Sigmoid colon (tissue), 4 donors: ENCODE results near the gene SERTAD1.
"Not testable (repeated sequence)": the region's sequence is repeated elsewhere in the genome, so short reads cannot be mapped to it uniquely, and the experiment has no call there.

Experiments
- CTCF ChIP-seq, 4 experiments: fragments of 450-650 bp in 3 of 4; fragments of 200-600 bp in 1 of 4; IDR thresholded peaks; one replicate each; pipeline ENCODE4 v1.5.1; 2016 to 2019; ENCODE audit warnings: antibody characterized with exemption in 4 of 4, mild to moderate bottlenecking in 3 of 4, moderate library complexity in 2 of 4
- EP300 ChIP-seq, 4 donors: sonication (generic); formaldehyde crosslinking; IDR thresholded peaks; one replicate each; pipeline ENCODE4 v1.6.1; 2017; ENCODE audit warnings: antibody characterized with exemption in 4 of 4

GRCh38 chr19:40430242-40430641, 4.5 kb upstream of the SERTAD1 start:
- not testable (repeated sequence) for TF ChIP-seq CTCF, EP300 (IDR thresholded peaks at IDR 0.05)
